Measurements from ENCODE around the gene FAM222A.

The FAM222A gene

GRCh38 chr12:109708939-109709338 is 4.7 kb upstream of the FAM222A start:
- DNase-seq: no peak
- in situ Hi-C loops (cut with MboI; ENCODE audit: low pct_unique_long_range_greater_than_20kb, low sequenced_read_pairs): no loop called here

- DNase-seq: no peak
- in situ Hi-C loops (cut with MboI; ENCODE audit: low pct_unique_long_range_greater_than_20kb, low sequenced_read_pairs): no loop called here
Measured at GRCh38 chr12:109709401-109709991, 4.1 kb upstream of the FAM222A start.

GRCh38 chr12:109710205-109710746 is 3.3 kb upstream of the FAM222A start:
- no peak for DNase-seq
- in situ Hi-C loops (cut with MboI; ENCODE audit: low pct_unique_long_range_greater_than_20kb, low sequenced_read_pairs): no loop called here

DNA sequence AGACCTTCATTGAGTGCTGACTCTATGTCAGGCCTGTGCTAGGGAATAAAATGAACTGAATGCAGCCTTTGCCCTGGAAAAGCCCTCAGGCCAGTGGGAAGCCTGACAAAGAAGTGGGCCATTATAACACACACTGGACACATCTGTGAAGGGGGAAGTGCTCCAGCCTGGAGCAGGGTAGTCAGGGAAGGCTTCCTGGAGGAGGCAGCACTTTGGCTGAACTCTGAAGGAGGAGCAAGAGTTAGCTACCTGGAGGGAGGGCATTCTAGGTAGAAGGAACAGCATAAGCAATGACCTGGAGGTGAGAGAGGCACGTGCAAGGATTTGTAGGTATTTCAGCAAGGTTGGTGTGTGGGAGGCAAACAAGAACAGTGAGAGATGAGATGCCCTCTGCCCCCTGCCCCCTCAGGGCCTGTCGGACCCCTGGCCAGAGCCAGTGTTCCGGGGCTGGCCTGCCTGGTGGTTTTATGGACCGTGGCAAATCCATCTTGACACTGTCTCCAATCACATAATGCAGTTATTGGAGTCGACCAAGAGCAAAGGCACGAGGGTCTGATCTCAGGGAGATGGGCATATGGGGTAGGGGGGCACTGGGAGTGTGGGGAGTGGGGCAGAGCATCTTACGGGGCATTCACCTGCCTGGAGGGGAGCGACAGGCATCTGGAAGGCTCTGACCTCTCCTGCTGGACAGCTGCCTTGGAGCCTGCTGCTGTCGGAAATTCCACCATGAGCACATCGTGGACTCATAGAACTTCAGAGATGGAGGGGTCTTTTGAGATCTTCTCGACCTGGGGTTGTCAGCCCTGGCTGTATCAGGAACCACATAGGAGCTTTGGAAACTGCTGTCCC is 2.7 kb upstream of the FAM222A start:
- DNase-seq: no peak
- in situ Hi-C loops (cut with MboI; ENCODE audit: low pct_unique_long_range_greater_than_20kb, low sequenced_read_pairs): no loop called here

DNA sequence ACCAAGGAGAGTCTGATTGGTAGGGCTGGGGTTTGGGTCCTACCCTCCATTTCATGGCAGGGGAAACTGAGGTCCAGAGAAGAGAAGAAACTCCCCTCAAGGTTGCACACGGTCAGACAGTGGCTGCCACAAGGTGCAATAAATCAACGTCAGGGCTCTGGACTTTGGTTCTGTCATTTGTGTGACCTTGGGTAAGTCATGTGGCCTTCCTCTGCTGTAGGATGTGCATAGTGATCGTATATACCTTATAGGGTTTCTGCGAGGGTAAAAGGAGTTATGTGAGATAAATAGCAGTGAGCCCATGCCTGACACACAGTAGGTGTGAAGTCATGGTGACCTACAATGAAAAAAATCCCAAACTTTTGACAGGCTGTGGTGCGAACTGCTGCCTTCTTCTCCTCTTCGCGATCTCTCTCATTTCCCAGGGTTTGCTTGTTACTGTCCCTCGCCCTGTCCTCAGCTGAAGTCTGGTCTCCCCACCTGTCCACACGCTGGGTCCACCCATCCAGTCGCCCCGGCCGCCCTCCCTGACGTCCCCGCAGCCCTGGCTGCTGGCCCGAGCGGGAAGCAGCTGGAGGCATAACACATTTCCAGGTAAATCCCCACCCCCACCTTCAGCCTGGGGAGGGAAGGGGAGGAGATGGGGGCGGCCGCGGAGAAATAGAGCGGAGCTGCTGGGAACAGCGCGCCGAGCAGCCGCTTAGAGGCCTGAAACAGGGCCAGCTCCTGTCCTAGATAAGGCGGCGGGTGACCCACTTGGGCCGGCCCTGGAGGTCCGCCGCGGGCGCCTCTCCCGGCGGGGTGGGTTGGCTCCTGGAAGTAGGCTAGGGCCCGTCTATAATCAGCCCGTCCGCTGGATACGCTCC is 1.8 kb upstream of the FAM222A start:
- DNase-seq: no peak
- in situ Hi-C loops (cut with MboI; ENCODE audit: low pct_unique_long_range_greater_than_20kb, low sequenced_read_pairs): no loop called here

- in situ Hi-C loops (cut with MboI; ENCODE audit: low pct_unique_long_range_greater_than_20kb, low sequenced_read_pairs): no loop called here
Measured at GRCh38 chr12:109714141-109714912, 702 bp downstream of the FAM222A start.

GRCh38 chr12:109714913-109715244 is 1.3 kb downstream of the FAM222A start:
- DNase-seq: no peak
- in situ Hi-C loops (cut with MboI; ENCODE audit: low pct_unique_long_range_greater_than_20kb, low sequenced_read_pairs): no loop called here

More at GRCh38 chr12:109714141-109714912, 702 bp downstream of the FAM222A start:
- peak; percentile 68 for DNase-seq

DNA sequence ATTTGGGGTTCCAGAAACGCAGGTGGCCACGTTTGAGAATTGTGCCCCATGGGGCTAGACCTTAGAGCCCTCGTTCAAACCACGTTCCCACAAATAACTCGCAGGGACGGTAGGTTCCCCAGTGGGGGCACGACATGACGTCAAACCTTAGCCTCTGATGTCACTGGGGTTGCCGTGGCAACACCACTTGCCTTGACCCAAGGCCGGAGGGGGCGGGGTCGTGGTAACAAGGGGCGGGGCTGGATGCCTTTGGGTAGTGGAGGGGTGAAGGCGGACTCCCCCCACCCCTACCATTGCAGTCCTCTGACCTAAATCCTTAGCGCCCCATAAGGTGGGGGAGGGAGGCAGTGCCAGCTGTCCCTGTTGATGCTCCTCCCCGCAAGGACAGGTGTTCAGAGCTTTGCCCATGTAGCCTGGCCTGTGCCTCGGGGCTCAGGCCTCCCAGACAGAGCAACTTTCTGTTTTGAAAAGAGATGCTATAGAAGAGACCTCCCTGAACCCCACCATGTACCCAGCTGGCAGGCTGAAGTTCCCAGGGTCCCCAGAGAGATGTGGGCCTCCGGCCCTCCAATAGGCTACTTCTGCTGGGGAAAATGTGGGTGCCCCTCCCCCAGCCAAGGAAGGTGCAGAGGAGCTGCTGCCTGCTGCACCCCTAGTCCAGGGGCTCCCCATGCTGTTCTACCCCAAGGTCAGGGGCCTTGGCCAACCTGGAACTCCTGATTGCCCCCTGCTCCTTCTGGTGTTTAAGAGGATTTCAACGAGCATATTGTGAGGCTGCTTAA is 1.9 kb downstream of the FAM222A start:
- in situ Hi-C loops (cut with MboI; ENCODE audit: low pct_unique_long_range_greater_than_20kb, low sequenced_read_pairs): no loop called here
- DNase-seq: no peak

- in situ Hi-C loops (cut with MboI; ENCODE audit: low pct_unique_long_range_greater_than_20kb, low sequenced_read_pairs): no loop called here
- DNase-seq: no peak
Measured at GRCh38 chr12:109716092-109716479, 2.5 kb downstream of the FAM222A start.

DNA sequence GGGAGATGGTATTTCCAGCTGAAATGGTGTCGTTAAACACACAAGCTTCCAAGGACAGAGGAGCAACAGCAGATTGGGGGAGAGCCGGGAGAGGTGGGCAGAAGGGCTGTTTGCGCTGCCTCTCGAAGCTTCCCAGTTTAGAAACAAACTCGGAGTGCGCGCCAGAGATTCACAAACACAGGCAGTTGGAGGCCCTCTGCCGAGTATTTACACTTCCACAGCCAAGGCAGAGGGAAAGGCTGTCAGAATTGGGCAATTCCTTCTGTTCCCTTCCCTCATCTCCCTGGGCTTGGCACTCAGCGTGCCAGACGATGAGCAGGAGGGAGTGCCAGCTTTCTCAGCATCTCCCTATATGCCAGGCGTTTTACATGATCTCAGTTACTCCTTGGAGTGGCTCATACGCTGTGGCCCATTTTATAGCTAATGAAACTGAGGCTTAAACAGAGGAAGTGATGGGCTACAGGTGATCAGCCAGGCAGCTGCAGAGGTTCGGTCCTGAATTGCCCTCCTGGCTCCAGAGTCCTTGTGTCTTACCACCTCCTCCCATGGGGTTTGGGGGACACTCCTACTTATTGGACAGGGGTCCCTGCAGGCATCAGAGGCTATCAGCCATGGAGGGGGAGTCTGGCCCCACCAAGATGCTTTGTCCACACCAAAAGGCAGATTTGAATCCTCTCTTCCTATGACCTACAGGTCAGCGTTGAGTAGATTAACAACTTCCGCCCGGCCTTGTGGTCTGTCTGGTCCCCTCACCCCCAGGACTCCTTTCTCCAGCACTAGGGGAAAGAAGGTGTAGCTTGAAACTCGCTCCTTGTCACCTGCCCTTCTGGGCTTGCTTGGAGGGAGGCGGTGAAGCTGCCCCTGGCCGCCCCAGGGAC is 3.1 kb downstream of the FAM222A start:
- no peak for DNase-seq
- in situ Hi-C loops (cut with MboI; ENCODE audit: low pct_unique_long_range_greater_than_20kb, low sequenced_read_pairs): no loop called here

GRCh38 chr12:109717390-109718357 is 4.0 kb downstream of the FAM222A start:
- no peak for DNase-seq
- in situ Hi-C loops (cut with MboI; ENCODE audit: low pct_unique_long_range_greater_than_20kb, low sequenced_read_pairs): no loop called here

DNA sequence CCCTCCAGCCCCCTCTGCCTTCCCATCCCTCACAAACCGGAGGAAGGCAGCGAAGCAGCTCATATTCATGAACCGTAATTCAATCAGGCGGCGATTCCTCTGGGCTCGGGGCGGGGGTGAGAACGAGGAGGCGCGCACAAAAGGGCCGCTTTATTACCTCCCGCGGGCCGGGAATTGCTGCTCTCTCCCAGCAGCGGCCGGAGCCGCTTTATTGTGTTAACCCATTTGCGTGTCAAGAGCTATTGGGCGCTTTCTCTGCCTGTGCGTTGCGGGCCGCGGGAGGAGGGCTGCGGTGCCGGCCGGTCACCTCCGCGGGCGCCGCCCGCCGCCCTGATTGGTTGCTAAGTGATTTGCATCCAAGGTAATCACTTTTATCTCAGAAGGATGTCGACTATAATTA is 4.8 kb downstream of the FAM222A start:
- in situ Hi-C loops (cut with MboI; ENCODE audit: low pct_unique_long_range_greater_than_20kb, low sequenced_read_pairs): no loop called here
- DNase-seq: no peak

GRCh38 chr12:109719123-109720022 is 5.7 kb downstream of the FAM222A start:
- in situ Hi-C loops (cut with MboI; ENCODE audit: low pct_unique_long_range_greater_than_20kb, low sequenced_read_pairs): no loop called here
- DNase-seq: no peak

- no peak for DNase-seq
Measured at GRCh38 chr12:109720152-109720856, 6.7 kb downstream of the FAM222A start.

GRCh38 chr12:109720857-109721189 is 7.2 kb downstream of the FAM222A start:
- in situ Hi-C loops (cut with MboI; ENCODE audit: low pct_unique_long_range_greater_than_20kb, low sequenced_read_pairs): no loop called here
- no peak for DNase-seq

More at GRCh38 chr12:109720152-109720856, 6.7 kb downstream of the FAM222A start:
- in situ Hi-C loops (cut with MboI; ENCODE audit: low pct_unique_long_range_greater_than_20kb, low sequenced_read_pairs): no loop called here
